Brain pericyte (primary cell): ENCODE measurements around the gene PID1.

Experiments
- DNase-seq: peaks from one replicate; pipeline ENCODE4 v3.0.0-alpha.2; 2012; ENCODE audit warnings: low read depth, low spot score

The PID1 gene

DNA sequence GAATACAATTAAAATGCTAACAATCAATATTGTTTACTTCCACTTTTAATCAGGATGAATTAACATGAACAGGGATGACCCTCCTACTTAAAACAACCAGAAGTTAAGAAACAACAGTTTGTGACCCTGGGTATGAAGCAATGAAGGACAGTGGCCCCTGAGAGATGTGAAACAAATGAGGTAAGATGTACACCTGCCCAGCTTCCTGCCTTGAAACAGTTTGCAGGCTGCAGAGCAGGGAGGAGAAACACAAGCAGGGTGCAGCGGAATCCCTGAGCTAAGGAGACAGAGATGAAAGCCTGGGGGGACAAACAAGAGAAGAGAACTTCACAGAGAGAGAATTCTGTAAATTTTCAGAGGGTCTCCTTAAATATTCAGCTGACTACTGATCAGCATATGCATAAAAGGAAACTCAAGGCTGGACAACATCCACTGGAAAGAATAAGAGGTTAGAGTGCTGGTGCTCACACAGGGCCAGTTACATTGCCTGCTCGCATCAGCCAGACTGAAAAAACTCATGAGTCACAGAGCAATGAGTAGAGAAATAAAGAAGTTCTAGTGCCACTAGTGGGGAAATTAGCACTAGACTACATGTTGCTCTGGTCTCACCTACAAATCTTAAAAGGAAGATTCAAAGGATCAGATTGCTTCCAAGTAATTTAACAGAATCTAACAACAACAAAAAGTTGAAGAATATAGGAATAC, 106.4 kb downstream of the PID1 start:
- DNase-seq: no peak

DNA sequence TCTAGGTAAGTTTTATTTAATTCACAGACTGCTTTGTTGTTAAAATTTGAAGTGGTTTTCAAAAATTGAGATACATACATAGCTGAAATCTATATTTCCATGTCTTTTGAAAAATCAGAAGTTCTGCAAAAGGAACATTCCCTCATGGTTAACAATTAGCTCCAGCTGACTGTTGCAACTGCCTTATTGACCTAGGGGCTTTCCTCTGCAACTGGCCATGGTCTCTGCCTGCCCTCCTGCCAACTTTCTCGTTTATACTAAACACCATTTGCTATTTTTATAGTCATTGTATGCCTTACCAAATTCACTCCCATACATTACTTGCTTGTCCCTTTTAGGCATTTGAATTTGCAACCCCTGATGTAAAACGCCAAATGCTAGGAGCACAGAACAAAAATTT, 107.2 kb downstream of the PID1 start:
- DNase-seq: no peak

DNA sequence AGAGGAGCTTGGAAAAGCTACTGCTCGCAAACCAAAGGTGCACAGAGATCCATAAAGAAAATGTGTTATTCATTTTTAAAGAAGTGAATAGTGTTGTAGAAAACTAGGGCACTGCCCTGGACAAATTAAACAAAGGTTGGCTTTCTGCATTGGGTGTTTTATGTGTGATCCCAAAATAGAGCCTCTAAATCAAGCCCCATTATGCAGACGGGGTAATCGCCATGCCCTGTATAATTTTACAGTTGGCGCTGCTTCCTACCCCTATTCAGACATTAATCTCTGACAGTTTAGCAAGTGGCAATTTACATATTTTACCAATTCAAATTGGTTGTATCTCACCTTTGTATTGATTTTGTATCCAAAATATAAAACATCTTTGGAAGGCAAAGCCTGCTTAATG, 109.1 kb downstream of the PID1 start:
- DNase-seq: no peak

DNA sequence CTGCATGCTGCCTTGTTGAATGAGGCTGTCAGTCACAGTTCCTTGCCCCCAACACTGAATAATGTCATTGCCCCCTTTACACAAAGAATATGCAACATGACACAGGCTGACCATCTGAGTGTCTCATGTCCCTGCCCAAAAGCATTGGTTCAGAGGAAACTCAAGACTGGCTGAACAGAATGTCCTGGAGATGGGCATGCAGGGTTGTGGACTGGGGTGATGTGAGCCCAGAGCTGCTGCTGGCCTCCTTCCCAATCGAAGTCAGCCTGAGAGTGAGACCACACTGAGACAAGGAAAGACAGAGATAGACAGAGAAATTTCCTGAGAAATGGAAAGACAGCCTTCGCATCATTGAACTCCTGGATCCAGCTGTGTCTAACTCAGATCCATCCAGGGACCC, 110.1 kb downstream of the PID1 start:
- no peak for DNase-seq

DNA sequence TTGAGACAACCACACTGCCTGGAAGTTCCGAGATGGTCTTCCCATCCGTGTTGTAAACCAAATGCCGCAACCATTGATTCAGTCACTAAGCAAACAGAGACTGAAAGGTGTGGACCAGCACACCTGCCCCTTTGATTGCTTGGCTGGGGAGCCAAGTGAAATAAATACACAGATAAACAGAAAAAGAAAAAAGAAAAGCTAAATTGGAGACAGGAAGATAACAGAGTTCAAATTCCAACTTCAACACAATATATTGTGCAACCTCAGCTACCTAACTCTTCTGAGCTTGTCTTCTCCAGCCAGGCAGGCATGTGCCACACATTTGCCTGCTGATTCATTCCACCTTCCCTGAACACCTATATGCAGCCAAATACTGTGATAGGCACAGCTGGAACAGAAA, 110.9 kb downstream of the PID1 start:
- no peak for DNase-seq

DNA sequence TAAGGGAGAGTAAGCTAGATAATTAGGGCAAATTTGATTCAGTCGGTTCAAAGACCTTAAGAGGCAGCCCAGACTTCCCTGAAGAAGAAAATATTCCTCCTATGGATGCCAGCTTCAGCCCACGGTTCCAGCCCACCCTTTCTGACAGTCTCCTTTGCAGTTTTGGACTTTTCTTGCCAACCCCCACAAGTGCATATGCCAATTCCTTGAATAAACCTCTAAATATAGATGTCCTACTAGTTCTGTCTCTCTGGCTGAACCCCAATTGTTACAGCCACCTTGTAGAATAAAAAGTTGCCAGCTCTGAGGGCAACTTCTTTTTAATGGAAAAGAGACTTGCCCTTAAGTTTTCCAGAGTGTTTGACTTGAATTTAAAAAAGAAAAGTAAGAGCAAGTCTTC, 111.7 kb downstream of the PID1 start:
- DNase-seq: no peak

DNA sequence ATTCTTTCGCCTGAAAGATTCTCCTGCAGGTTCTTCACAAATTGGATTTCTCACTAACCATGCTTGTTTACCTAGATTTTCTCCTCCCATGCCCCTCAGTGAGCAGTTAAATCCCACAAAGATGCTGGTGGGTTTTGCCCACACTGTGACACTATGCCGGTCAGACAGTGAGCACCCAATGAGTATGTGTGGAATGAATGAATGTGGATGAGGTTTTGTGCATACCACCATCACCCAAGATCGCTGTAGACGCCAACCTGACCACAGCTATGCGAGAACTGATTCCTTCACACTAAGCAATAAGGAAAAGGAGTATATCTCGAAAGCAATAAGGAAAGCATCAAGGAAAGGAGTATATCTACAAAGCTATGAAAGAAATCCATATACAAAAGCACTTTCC, 116.7 kb downstream of the PID1 start:
- no peak for DNase-seq

DNA sequence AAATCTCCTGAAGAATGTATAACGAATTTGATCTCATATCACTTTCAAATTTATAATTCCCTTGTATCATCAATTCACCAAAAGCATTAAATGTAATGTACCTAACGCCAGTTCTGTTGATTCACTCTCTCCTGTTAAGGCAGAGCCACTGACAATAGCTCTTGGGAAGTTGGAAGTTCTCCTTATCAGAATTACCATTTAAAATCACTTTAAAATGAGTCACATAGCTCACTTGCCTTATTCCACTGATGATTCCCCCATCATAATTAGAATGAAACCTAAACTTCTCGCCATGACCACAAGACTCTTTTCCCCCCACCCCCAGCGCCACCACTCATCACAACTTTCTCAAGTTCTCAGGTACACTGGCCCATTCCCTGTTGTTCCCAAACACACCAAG, 117.1 kb downstream of the PID1 start:
- DNase-seq: no peak

DNA sequence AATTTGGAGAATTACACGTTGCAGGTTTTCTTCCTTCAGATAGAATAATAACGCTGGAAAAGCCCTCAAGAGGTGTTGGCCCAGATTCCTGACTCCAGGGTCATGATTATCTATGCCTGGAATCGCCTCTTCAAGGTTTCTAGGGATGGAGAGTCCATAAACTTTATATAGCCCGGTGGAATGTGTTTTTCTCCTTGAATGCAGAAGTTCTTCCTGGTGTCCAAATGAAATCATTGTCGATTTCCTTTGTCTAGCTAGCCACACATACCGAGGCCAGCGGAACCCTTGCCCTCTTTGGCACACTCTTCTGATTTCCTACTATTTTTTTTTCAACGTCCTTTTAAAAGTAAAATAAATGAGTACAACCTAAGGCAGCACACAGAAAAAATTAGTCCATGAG, 117.8 kb downstream of the PID1 start:
- DNase-seq: no peak

DNA sequence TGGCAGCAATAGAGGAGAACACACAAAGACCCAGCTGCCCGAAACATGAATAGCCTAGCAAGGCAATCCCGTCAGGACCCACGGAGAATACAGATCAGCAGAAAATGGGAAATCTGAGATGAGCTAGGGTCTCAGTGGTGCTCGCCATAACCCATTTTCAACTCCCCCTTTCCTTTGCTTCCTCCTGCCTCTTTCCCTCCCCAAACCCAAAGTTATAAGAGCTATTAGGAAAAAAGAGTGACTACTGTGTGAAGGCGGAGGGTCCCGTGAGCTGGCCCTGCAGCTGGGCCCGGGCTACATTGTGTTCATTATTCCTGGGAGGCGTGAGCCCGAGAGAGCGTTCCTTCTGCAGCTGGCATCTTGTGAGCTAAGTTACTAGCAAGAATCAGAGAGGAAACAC, 118.4 kb downstream of the PID1 start:
- no peak for DNase-seq

DNA sequence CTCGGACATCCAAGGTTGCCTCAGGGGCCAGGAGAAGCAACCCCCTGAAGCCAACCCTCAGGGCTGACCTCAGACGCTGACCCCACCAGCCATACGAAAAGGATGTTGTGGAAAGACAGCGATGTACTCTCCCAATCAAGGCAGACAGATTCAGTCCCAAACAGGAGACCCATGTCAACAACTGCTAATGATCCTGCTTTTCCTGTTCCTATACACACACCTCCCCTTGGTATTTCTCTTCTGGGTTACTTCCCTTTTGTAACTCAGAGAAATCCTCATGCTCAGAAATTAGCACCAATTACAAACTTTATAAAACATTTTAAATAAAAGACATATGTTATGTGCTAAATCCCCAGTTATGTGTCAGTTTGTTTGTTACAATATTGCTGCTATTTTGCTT, 120.8 kb downstream of the PID1 start:
- DNase-seq: no peak

DNA sequence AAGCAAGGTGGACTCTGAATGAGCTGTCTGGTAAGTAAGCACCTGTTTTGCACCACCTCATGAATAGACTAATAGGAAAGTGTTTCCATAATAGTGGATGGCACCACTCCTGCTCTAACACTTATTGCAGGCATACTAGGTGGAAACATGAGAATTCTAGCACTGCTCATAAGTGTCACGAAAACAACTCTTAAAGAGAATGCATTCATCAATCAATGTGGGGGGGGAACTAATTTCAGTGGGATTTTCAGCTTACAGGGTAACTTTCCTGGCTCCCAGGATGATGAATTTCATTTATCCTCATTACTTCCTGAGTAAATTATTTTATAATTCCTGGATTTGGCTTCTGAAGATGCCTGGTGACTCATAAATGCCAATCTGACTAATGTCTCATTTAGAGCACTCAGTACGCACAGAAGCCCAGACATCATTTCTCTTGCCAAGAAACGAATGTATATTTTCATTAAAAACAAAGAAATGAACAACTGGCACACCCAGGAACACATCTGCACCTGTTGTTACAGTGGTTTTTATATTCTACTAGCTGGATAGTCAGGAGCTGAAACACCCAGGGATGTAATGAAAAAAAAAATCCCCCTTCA, 129.6 kb downstream of the PID1 start:
- DNase-seq: no peak

DNA sequence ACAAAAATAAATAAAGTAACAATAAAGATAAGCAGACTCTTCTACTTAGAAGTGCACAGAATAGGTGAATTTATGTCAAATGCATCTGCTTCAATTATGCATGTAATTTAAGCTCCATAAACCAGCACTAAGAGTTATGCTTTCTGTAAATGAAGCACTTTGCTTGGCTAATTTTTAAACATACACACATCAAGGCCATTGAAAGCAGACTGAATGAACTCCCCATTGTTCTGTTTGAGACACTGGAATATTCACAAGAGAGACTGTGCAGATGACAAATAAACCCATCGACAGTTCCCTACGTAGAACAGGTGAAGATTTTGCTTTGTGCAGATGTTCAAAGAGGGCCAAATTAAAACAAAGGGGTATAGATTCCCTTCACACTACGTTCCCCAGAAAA, 133.4 kb downstream of the PID1 start:
- DNase-seq: no peak

DNA sequence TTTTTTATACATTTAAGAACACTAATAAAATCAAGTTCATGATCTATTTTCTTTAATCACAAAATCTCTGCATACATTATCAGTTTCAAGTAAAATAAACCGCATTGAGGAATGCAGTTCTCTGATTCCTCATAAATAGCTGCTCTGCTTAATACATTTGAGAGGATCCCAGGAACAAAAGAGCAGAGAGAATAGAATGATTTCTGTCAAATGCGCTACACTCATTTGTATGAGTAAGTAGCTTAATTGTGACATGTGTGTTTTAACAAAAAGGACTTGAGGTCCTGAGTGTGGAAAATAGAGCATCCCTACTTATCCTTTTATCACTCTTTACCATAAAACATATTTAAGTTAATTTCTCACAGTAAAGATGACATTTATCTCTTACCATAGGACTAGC, 134.0 kb downstream of the PID1 start:
- DNase-seq: no peak

DNA sequence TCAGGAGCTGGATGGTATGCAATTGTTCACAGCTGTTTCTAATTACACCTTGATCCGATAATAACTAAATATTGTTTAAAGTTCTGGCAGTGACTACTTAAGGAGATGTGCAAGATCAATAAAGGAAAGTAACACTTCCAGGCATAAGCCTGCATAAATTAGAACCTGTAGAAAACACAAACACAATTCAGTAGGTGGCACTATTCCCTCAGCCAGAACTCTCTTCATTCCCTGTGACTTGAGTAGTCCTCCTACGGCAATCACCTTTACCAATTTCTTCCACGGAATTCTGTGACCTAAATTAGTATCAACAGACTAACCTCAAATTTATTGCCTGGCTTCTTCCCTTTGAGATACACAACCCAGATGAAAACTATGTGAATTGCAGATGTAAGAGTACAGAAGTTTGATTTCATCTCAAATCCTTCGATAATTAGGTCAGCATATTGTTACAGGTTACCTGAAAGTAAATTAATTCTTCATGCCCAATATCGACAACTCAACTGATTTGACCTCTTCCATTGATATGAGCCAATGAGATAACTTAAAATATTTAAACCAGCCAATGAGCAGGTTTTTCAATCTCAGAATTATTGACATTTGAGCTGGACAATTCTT, 137.8 kb downstream of the PID1 start:
- no peak for DNase-seq

DNA sequence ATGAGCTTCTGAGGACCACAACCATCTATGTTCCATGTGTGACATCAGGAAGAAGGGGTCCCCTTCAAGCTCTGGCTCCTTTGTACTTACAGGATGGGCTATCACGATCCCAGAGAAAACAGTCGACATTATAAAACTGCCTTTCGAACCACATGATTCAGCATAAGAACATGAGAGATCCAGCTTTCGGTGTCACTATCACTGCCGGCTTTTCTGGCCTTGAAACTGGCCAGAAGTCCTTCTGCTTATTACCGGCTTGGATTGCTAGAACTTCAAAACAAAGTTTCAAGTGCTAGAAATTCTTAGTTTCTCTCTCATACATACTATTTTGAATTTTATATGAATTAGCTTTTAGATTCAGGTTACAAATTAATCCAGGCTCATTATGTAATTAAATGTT, 138.9 kb downstream of the PID1 start:
- no peak for DNase-seq

DNA sequence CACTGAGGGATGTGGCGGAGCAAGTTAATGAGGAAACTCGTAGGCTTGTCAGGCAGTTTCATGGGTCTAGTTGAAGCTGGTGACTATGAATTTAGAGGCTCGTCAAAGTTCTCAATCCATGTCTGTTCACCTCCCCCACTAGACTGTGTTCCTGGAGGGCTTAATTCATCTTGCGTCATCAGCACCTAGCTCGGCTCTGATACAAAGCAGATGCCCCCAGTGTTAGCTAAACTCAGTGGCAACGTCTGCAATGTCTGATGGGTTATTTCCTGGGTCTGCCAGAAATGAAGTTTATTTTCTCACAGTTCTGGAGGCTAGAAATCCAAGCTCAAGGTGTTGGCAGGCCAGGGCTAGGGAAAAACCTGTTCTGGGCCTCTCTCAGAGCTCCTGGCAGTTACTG, 140.6 kb downstream of the PID1 start:
- no peak for DNase-seq

DNA sequence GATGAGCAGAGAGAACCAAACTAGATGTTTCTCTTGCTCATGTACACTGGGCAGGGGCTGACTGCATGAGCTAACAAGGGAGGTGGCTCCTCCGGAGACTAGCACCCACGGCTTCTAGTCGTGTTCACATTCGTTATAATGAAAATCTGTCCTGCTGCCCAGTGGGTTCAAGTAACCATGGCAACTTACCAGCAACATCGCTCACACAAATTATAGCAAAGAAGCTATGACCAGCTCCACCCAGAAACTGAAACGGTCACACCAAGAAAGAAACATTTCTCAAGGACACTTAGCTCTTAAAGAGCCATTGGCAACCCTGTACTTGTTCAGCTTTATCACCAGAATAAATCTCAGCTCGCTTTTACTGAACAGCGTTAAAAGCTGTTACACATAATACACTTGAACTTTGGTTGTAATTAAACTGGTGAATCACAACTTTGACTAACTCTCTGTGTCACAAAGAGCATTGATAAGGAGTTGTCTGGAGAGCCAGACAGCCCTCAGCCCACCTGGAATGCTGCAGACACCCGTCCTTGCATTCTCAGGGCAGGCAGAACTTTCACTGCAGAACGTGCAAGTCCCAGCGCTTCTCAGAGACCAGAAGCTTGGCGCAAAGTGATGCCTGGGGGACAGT, 141.2 kb downstream of the PID1 start:
- DNase-seq: no peak

DNA sequence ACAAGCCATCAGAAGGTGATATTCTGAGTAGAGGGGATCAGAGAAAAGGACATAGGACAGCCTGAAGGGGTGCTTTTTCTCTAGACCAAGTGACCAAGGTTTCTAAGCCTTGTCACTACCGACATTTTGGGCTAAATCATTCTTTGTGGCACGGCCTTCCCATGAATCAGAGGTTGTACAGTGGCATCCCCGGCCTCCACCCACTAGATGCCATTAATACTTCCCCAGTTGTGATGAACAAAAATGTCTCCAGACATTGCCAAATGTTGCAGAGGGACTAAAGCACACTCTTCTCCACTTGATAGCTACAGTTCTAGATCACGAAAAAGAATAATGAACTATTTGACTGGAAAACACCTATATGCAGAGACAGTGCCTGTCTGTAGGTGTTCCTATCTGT, 143.6 kb downstream of the PID1 start:
- no peak for DNase-seq

DNA sequence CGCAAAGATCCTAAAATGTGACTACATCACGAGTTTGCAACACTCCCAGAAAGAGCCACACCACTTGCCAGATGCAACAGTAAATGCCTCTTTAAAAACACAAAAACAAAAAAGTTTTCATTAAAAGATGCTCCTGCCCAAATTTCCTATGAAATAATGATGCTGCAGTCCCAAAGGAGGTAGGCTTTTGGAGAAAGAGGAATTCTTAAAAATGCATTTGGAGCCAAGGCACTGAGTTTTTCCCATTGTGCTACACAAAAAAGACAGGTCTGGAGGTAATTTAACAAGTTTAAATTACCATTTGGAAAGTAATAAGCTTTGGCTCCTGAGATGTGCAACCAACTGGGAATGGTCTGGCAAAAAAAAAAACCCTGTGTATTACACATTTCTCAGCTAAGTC, 145.0 kb downstream of the PID1 start:
- no peak for DNase-seq

DNA sequence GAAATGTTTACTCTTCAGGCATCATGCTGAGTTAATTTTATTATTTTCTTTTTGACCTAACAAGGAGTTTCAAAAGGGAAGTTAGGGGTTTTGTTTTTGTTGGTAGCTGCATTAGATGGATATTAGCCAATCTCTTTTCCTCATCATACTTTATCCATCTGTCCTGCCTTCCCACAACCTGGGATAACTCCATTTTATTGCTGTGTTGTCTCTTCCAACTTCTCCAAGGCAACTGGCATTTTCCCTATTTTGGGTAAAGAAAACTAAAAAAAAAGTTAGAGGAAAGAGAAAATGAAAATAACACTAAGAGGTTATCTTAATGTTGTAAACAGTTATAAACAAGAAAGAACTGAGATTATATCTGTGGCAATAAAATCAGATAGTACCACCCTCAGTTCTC, 147.0 kb downstream of the PID1 start:
- DNase-seq: no peak

DNA sequence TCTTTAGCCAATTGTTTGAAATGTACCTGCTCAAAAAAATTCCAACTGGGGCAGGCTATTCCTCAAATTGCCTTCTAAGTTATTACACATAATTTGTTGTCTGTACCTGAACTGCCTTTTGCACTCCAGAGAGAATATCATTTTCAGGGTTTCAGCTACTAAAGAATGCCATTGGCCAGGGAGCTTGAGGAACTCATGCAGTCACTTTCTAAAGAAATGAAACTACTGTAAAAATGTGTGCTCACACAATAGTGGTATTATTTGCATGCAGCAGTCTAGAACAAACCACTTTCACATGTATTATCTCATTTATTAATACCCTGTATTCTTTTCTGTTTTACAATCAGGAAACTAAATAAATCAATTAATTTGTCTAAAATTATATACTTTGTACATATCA, 152.2 kb downstream of the PID1 start:
- DNase-seq: no peak

DNA sequence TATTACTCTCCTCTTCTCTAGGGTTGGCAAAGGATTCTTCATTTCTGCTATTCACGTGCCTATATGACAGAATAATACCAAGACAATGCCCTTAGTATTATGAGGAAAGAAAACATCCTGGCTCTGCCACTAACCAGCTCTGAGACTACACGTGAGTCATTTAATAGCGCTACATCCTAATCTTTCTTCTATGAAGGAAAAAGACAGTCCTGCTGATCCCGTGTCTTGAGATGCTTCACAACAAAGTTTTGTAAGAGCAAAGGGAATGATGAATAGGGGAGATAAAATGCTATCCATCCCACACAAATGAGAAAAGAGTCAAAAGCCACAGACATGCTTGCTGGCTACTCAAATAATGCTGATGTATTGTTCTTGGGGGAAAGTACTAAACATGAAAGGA, 152.8 kb downstream of the PID1 start:
- no peak for DNase-seq
